H9 (cell line): Measurements from ENCODE around the gene ALDH1A3. TPM values are rescaled to one million over a fixed set of nuclear protein-coding genes. Genes with fewer than 3 reads are reported as not detected.

Experiments
- DNase-seq: peaks from one replicate; pipeline ENCODE4 v3.0.0-alpha.2; 2017
- H2AFZ ChIP-seq: one replicate; pipeline ENCODE4 v1.6.1; 2013; ENCODE audit warnings: mild to moderate bottlenecking, low read length, control low read depth, moderate library complexity
- H2AK5ac ChIP-seq: 2 replicates; pipeline ENCODE4 v1.6.1; 2013; ENCODE audit warnings: low read length, control low read depth, mixed read lengths; ENCODE audit not compliant: insufficient read length
- H2BK120ac ChIP-seq: one replicate; pipeline ENCODE4 v1.6.1; 2013; ENCODE audit warnings: low read depth, mild to moderate bottlenecking, low read length, control low read depth, inconsistent platforms; ENCODE audit not compliant: poor library complexity, severe bottlenecking
- H2BK12ac ChIP-seq: 2 replicates; pipeline ENCODE4 v1.6.1; 2013; ENCODE audit warnings: low read length, control low read depth, mixed read lengths, low read depth; ENCODE audit not compliant: insufficient read length
- H2BK15ac ChIP-seq: 2 replicates; pipeline ENCODE4 v1.6.1; 2013; ENCODE audit warnings: low read depth, low read length, control low read depth
- H2BK20ac ChIP-seq: one replicate; pipeline ENCODE4 v1.6.1; 2013; ENCODE audit warnings: low read depth, mild to moderate bottlenecking, low read length, control low read depth, inconsistent platforms; ENCODE audit not compliant: poor library complexity, severe bottlenecking
- H2BK5ac ChIP-seq: 2 replicates; pipeline ENCODE4 v1.6.1; 2013; ENCODE audit warnings: low read length, control low read depth, mixed read lengths; ENCODE audit not compliant: insufficient read length
- H3K14ac ChIP-seq: 2 replicates; pipeline ENCODE4 v1.6.1; 2013; ENCODE audit warnings: low read length, control low read depth; ENCODE audit not compliant: insufficient read depth
- H3K18ac ChIP-seq: 2 replicates; pipeline ENCODE4 v1.6.1; 2013; ENCODE audit warnings: low read depth, mild to moderate bottlenecking, mixed read lengths, low read length, control low read depth; ENCODE audit not compliant: insufficient read length
- H3K23ac ChIP-seq: 2 replicates; pipeline ENCODE4 v1.6.1; 2013; ENCODE audit warnings: low read length, control low read depth, mixed read lengths, low read depth; ENCODE audit not compliant: insufficient read length
- H3K23me2 ChIP-seq: 2 replicates; pipeline ENCODE4 v1.6.1; 2013; ENCODE audit warnings: low read depth, mild to moderate bottlenecking, mixed read lengths, low read length, control low read depth; ENCODE audit not compliant: insufficient read length, poor library complexity, severe bottlenecking
- H3K27ac ChIP-seq: 2 replicates; pipeline ENCODE4 v1.5.1; 2013; ENCODE audit warnings: low read length, control low read depth, mixed read lengths, low read depth; ENCODE audit not compliant: insufficient read length
- H3K27me3 ChIP-seq: 2 replicates; pipeline ENCODE4 v1.6.1; 2013; ENCODE audit warnings: low read length, control low read depth, inconsistent platforms; ENCODE audit not compliant: insufficient read depth
- H3K4ac ChIP-seq: 2 replicates; pipeline ENCODE4 v1.6.1; 2013; ENCODE audit warnings: low read depth, mild to moderate bottlenecking, control low read depth, inconsistent platforms, low read length, moderate library complexity
- H3K4me1 ChIP-seq: 2 replicates; pipeline ENCODE4 v1.6.1; 2013; ENCODE audit warnings: low read length, control low read depth, inconsistent platforms; ENCODE audit not compliant: insufficient read depth
- H3K4me2 ChIP-seq: 2 replicates; pipeline ENCODE4 v1.6.1; 2013; ENCODE audit warnings: low read length, control low read depth, mixed read lengths; ENCODE audit not compliant: insufficient read length, insufficient read depth
- H3K56ac ChIP-seq: 2 replicates; pipeline ENCODE4 v1.6.1; 2013; ENCODE audit warnings: low read depth, mild to moderate bottlenecking, mixed read lengths, low read length, control low read depth; ENCODE audit not compliant: insufficient read length
- H3K79me1 ChIP-seq: 2 replicates; pipeline ENCODE4 v1.6.1; 2013; ENCODE audit warnings: low read depth, mild to moderate bottlenecking, moderate library complexity, low read length, control low read depth, inconsistent platforms; ENCODE audit not compliant: insufficient read depth, poor library complexity, severe bottlenecking
- H3K79me2 ChIP-seq: 2 replicates; pipeline ENCODE4 v1.6.1; 2013; ENCODE audit warnings: low read length, control low read depth, inconsistent platforms; ENCODE audit not compliant: insufficient read depth
- H3K9ac ChIP-seq: 2 replicates; pipeline ENCODE4 v1.6.1; 2013; ENCODE audit warnings: low read length, control low read depth, mixed read lengths; ENCODE audit not compliant: insufficient read length; ENCODE audit errors: extremely low read depth
- H3K9me3 ChIP-seq: one replicate; pipeline ENCODE4 v1.6.1; 2013; ENCODE audit warnings: low read depth, low read length, inconsistent platforms; ENCODE audit not compliant: control insufficient read depth
- H3T11ph ChIP-seq: one replicate; pipeline ENCODE4 v1.6.1; 2013; ENCODE audit warnings: mild to moderate bottlenecking, low read length, control low read depth, inconsistent platforms
- H4K20me1 ChIP-seq: one replicate; pipeline ENCODE4 v1.6.1; 2013; ENCODE audit not compliant: control insufficient read depth, insufficient read length, insufficient read depth
- H4K5ac ChIP-seq: 2 replicates; pipeline ENCODE4 v1.6.1; 2013; ENCODE audit warnings: low read depth, mild to moderate bottlenecking, mixed read lengths, low read length, control low read depth; ENCODE audit not compliant: insufficient read length
- H4K8ac ChIP-seq: replicated peaks from 2 replicates; pipeline ENCODE4 v1.6.1; 2013; ENCODE audit warnings: low read length, control low read depth, mixed read lengths, low read depth; ENCODE audit not compliant: insufficient read length
- H4K91ac ChIP-seq: 2 replicates; pipeline ENCODE4 v1.6.1; 2013; ENCODE audit warnings: low read depth, mild to moderate bottlenecking, moderate library complexity, mixed read lengths, low read length, control low read depth; ENCODE audit not compliant: insufficient read length
- H3K27ac Mint-ChIP-seq, 3 experiments: 2 replicates in 2 of 3; 3 replicates in 1 of 3; pipeline ENCODE4 v1.8.0; 2020 to 2021; ENCODE audit warnings: mixed read lengths in 3 of 3, mild to moderate bottlenecking in 1 of 3, moderate library complexity in 1 of 3
- H3K27me3 Mint-ChIP-seq: 2 replicates; pipeline ENCODE4 v1.8.0; 2021; ENCODE audit warnings: low read depth, mild to moderate bottlenecking, moderate library complexity, mixed read lengths
- H3K36me3 Mint-ChIP-seq, 3 experiments: 2 replicates in 2 of 3; 3 replicates in 1 of 3; pipeline ENCODE4 v1.8.0; 2020 to 2021; ENCODE audit warnings: low read depth in 3 of 3, mixed read lengths in 3 of 3; ENCODE audit not compliant: insufficient read depth in 1 of 3
- H3K4me1 Mint-ChIP-seq, 2 experiments: 2 replicates each; pipeline ENCODE4 v1.8.0; 2020; ENCODE audit warnings: mixed read lengths in 2 of 2
- H3K4me3 Mint-ChIP-seq, 2 experiments: 2 replicates in 1 of 2; 3 replicates in 1 of 2; pipeline ENCODE4 v1.8.0; 2020 to 2021; ENCODE audit warnings: mild to moderate bottlenecking in 2 of 2, mixed read lengths in 2 of 2, moderate library complexity in 1 of 2
- H3K9me3 Mint-ChIP-seq, 2 experiments: 2 replicates in 1 of 2; 3 replicates in 1 of 2; pipeline ENCODE4 v1.8.0; 2020; ENCODE audit warnings: mild to moderate bottlenecking in 2 of 2, mixed read lengths in 2 of 2, moderate library complexity in 1 of 2
- WGBS: extraction: QIAGEN DNeasy Blood & Tissue Kit; methylation state at CpG from one replicate; pipeline ENCODE4 v1.1.7; 2013; ENCODE audit warnings: missing lambda C conversion rate, low lambda C conversion rate, mixed read lengths; ENCODE audit not compliant: insufficient read length; ENCODE audit errors: extremely low coverage; 5-methylcytosine and 5-hydroxymethylcytosine counted together
- long read RNA-seq: library from polyadenylated mRNA; unstranded; transcript quantifications from one replicate; pipeline ENCODE4 v2.0.0, GENCODE V29; 2020
- total RNA-seq: library from RNA; stranded (reverse); gene quantifications from 2 replicates; pipeline ENCODE4 v1.2.1, GENCODE V29; 2021
- TF ChIP-seq, protein P1 (sequence below): fragments of 200-600 bp; sonication (generic); conservative IDR thresholded peaks from 3 replicates; pipeline ENCODE4 v1.8.0; 2021; ENCODE audit warnings: antibody characterized with exemption, mild to moderate bottlenecking

ALDH1A3 gene
- total RNA-seq: 9.2 and 10.0 TPM in 2 replicates
- long read RNA-seq, transcript ALDH1A3-201 (13 exons, 3,924 nt): major isoform, 57 of 69 reads
- long read RNA-seq, partial matches to known transcripts: 2 of 69 reads
- long read RNA-seq, other reads (novel, unspliced or antisense): 6 of 69 reads

DNA sequence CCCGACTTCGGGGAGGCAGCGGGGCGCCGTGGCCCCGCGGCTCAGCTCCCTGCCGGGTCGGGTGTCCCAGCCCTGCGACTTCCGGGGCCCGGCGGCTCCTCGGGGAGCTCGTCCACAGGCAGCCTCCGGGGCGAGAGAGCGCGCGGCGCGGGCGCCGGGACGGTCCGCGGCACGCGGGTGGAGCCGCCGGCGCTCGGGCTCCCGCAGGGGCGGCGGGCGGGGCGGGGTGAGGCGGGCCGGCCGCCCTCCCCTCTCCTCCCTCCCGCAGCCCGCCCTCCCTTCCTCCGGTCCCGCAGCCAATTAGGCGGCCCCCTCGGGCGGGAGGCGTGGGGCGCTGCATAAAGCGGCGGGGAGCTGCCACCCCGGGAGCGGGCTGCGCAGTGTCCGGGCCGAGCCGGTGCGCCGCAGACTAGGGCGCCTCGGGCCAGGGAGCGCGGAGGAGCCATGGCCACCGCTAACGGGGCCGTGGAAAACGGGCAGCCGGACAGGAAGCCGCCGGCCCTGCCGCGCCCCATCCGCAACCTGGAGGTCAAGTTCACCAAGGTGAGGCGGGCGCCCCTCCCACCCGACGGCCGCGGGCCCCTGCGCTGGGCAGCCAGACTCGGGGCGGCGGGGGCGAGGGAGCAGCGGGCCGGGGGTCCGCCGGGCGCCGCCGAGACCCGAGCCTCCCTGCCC, at the start of gene ALDH1A3:
Gene ALDH1A3, plus strand, starts transcription at position 368 of the 675 bp plus-strand sequence. Its CDS starts 77 bp downstream, at position 445.
- Histone ChIP-seq H3K9ac (no peak within 1 kb of the TSS), H2BK15ac (no peak within 1 kb of the TSS), H4K91ac (no peak within 1 kb of the TSS), H3K4ac (no peak within 1 kb of the TSS), H2BK5ac (no peak within 1 kb of the TSS), H3K9me3 (no peaks in the 10 kb centered on the region), H3K23me2 (peaks cover 7% of the 10 kb centered on the region), H3K56ac (no peak within 1 kb of the TSS), H3K4me1 (no peaks in the 10 kb centered on the region), H4K5ac (no peak within 1 kb of the TSS), H3K27ac (no peak within 1 kb of the TSS), H2AFZ (no peak within 1 kb of the TSS), H3K23ac (no peak within 1 kb of the TSS), H3K4me2 (peak within 1 kb of the TSS; percentile 60), H3K14ac (0 out of 2 replicates have a peak within 1 kb of the TSS, but pooled peaks have one; percentile 24), H3T11ph (no peak within 1 kb of the TSS), H2BK20ac (no peak within 1 kb of the TSS), H4K20me1 (no peaks in the 10 kb centered on the region), H2AK5ac (no peak within 1 kb of the TSS), H3K79me1 (no peaks in the 10 kb centered on the region), H2BK12ac (no peak within 1 kb of the TSS), H3K79me2 (no peaks in the 10 kb centered on the region), H3K27me3 (peaks cover 26% of the 10 kb centered on the region), H2BK120ac (no peak within 1 kb of the TSS), H4K8ac (no peak within 1 kb of the TSS), H3K18ac (no peak within 1 kb of the TSS)
- Mint-ChIP-seq H3K4me1 (peaks cover 24 to 25% of the 10 kb centered on the region in 2 experiments), H3K4me3 (peak within 1 kb of the TSS; percentile 77 to 87), H3K27me3 (peaks cover 76% of the 10 kb centered on the region), H3K27ac (no peak within 1 kb of the TSS; a peak in 3 of 7 replicates), H3K9me3 (peaks cover 0 to 2% of the 10 kb centered on the region in 2 experiments; a peak in 2 of 5 replicates), H3K36me3 (no peaks in the 10 kb centered on the region; a peak in 2 of 7 replicates)
- no CpG with 5 or more reads among the region's 93 CpGs for WGBS
- DNase-seq: peak; percentile 52
- TF ChIP-seq, protein P1, sequence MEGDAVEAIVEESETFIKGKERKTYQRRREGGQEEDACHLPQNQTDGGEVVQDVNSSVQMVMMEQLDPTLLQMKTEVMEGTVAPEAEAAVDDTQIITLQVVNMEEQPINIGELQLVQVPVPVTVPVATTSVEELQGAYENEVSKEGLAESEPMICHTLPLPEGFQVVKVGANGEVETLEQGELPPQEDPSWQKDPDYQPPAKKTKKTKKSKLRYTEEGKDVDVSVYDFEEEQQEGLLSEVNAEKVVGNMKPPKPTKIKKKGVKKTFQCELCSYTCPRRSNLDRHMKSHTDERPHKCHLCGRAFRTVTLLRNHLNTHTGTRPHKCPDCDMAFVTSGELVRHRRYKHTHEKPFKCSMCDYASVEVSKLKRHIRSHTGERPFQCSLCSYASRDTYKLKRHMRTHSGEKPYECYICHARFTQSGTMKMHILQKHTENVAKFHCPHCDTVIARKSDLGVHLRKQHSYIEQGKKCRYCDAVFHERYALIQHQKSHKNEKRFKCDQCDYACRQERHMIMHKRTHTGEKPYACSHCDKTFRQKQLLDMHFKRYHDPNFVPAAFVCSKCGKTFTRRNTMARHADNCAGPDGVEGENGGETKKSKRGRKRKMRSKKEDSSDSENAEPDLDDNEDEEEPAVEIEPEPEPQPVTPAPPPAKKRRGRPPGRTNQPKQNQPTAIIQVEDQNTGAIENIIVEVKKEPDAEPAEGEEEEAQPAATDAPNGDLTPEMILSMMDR: no peak
